Measurements from ENCODE around the gene HSPBAP1. TPM values are rescaled to one million over a fixed set of nuclear protein-coding genes. Genes with fewer than 3 reads are reported as not detected.

Gene HSPBAP1
- total and polyA plus RNA-seq, 2 of the 13 experiments (the other 11 are each of a cell fraction or from before 2014, with no cell fraction given) = 4.2 to 5.1 TPM

DNA sequence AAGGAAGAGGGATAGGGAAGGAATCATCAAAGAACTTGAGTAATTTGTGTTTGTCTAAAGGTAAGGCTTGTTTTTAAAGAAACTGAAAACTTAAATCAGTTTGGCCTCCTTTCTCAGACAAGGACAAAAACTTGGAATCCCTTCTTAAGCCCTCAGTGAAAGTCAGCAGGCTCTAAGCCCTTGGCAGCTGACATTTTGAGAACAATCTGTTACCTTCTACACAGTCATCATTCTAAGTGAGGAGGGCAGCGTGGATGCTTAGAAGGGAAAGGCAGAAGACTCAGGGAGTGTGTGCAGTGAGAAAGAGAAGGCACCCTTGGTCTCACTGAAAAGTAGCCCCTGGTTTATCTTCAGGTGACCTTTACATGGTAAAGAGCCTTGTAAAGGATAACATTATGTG is 10.8 kb downstream of the HSPBAP1 start:
- no peak for ATAC-seq
- Histone ChIP-seq H3K79me2 (ENCODE audit: insufficient read depth, low read length) (no peaks in the 10 kb centered on the region), H3K4me2 (ENCODE audit: low read depth, low read length) (no peak overlapping the region), H3K9ac (ENCODE audit: insufficient read depth, low read depth, low read length) (no peak overlapping the region), H4K20me1 (ENCODE audit: insufficient read depth, low read length) (no peaks in the 10 kb centered on the region), H3K27ac (ENCODE audit: extremely low read length, insufficient read depth, low read length) (no peak overlapping the region), H3K27me3 (ENCODE audit: control insufficient read depth in 1 of 2, insufficient read depth in 2 of 2, low read length in 2 of 2) (no peaks in the 10 kb centered on the region), H3K4me1 (ENCODE audit: insufficient read depth, low read length) (peaks cover 18% of the 10 kb centered on the region), H3K9me3 (ENCODE audit: low read length) (no peaks in the 10 kb centered on the region), H3K36me3 (replicated peaks in 1 of 2; ENCODE audit: control insufficient read depth in 1 of 2, insufficient read depth in 2 of 2, low read length in 2 of 2) (no peaks in the 10 kb centered on the region; a peak in 1 of 5 replicates), H3K4me3 (replicated peaks in 1 of 3; ENCODE audit: insufficient read depth in 1 of 3, low read depth in 2 of 3, low read length in 3 of 3) (no peak overlapping the region), H2AFZ (ENCODE audit: low read length) (no peak overlapping the region)
- no peak for TF ChIP-seq MIER2 (CRISPR knock-in tag; IDR thresholded peaks at IDR 0.05)
- TF ChIP-seq, protein P1, sequence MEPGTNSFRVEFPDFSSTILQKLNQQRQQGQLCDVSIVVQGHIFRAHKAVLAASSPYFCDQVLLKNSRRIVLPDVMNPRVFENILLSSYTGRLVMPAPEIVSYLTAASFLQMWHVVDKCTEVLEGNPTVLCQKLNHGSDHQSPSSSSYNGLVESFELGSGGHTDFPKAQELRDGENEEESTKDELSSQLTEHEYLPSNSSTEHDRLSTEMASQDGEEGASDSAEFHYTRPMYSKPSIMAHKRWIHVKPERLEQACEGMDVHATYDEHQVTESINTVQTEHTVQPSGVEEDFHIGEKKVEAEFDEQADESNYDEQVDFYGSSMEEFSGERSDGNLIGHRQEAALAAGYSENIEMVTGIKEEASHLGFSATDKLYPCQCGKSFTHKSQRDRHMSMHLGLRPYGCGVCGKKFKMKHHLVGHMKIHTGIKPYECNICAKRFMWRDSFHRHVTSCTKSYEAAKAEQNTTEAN (CRISPR knock-in tag; conservative IDR thresholded peaks at IDR 0.05) = no peak
- no peak for TF ChIP-seq ZNF713 (CRISPR knock-in tag; IDR thresholded peaks at IDR 0.05)
- TF ChIP-seq, protein P2, sequence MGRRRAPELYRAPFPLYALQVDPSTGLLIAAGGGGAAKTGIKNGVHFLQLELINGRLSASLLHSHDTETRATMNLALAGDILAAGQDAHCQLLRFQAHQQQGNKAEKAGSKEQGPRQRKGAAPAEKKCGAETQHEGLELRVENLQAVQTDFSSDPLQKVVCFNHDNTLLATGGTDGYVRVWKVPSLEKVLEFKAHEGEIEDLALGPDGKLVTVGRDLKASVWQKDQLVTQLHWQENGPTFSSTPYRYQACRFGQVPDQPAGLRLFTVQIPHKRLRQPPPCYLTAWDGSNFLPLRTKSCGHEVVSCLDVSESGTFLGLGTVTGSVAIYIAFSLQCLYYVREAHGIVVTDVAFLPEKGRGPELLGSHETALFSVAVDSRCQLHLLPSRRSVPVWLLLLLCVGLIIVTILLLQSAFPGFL (CRISPR knock-in tag; IDR thresholded peaks at IDR 0.05) = no peak
- no peak for TF ChIP-seq GABPA (IDR thresholded peaks at IDR 0.05; ENCODE audit: low read depth, low read length)
- TF ChIP-seq GABPA (CRISPR knock-in tag; IDR thresholded peaks at IDR 0.05; ENCODE audit: low read depth) = no peak
- TF ChIP-seq HOXD1 (CRISPR knock-in tag; IDR thresholded peaks at IDR 0.05) = no peak
- TF ChIP-seq ZMYM3 (CRISPR knock-in tag; IDR thresholded peaks at IDR 0.05) = no peak
- no peak for TF ChIP-seq ZNF24 (IDR thresholded peaks at IDR 0.05)
- TF ChIP-seq CEBPB (IDR thresholded peaks at IDR 0.05; ENCODE audit: borderline replicate concordance, low read depth, low read length) = no peak
- no peak for TF ChIP-seq POGZ (CRISPR knock-in tag; IDR thresholded peaks at IDR 0.05)
- TF ChIP-seq, protein P3, sequence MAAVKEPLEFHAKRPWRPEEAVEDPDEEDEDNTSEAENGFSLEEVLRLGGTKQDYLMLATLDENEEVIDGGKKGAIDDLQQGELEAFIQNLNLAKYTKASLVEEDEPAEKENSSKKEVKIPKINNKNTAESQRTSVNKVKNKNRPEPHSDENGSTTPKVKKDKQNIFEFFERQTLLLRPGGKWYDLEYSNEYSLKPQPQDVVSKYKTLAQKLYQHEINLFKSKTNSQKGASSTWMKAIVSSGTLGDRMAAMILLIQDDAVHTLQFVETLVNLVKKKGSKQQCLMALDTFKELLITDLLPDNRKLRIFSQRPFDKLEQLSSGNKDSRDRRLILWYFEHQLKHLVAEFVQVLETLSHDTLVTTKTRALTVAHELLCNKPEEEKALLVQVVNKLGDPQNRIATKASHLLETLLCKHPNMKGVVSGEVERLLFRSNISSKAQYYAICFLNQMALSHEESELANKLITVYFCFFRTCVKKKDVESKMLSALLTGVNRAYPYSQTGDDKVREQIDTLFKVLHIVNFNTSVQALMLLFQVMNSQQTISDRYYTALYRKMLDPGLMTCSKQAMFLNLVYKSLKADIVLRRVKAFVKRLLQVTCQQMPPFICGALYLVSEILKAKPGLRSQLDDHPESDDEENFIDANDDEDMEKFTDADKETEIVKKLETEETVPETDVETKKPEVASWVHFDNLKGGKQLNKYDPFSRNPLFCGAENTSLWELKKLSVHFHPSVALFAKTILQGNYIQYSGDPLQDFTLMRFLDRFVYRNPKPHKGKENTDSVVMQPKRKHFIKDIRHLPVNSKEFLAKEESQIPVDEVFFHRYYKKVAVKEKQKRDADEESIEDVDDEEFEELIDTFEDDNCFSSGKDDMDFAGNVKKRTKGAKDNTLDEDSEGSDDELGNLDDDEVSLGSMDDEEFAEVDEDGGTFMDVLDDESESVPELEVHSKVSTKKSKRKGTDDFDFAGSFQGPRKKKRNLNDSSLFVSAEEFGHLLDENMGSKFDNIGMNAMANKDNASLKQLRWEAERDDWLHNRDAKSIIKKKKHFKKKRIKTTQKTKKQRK (IDR thresholded peaks at IDR 0.05; ENCODE audit: low read length) = no peak
- TF ChIP-seq RFX5 (IDR thresholded peaks at IDR 0.05; ENCODE audit: low read depth, low read length) = no peak
- TF ChIP-seq, protein P4, sequence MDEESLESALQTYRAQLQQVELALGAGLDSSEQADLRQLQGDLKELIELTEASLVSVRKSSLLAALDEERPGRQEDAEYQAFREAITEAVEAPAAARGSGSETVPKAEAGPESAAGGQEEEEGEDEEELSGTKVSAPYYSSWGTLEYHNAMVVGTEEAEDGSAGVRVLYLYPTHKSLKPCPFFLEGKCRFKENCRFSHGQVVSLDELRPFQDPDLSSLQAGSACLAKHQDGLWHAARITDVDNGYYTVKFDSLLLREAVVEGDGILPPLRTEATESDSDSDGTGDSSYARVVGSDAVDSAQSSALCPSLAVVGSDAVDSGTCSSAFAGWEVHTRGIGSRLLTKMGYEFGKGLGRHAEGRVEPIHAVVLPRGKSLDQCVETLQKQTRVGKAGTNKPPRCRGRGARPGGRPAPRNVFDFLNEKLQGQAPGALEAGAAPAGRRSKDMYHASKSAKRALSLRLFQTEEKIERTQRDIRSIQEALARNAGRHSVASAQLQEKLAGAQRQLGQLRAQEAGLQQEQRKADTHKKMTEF (CRISPR knock-in tag; IDR thresholded peaks at IDR 0.05) = no peak
- TF ChIP-seq, protein P5, sequence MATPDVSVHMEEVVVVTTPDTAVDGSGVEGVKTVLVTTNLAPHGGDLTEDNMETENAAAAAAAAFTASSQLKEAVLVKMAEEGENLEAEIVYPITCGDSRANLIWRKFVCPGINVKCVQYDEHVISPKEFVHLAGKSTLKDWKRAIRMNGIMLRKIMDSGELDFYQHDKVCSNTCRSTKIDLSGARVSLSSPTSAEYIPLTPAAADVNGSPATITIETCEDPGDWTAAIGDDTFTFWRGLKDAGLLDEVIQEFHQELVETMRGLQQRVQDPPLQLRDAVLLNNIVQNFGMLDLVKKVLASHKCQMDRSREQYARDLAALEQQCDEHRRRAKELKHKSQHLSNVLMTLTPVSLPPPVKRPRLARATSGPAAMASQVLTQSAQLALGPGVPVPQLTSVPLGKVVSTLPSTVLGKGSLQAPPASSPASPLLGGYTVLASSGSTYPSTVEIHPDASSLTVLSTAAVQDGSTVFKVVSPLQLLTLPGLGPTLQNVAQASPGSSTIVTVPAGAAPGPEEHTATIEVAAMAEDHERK (CRISPR knock-in tag; IDR thresholded peaks at IDR 0.05; ENCODE audit: low read depth) = no peak
- TF ChIP-seq ZBTB42 (CRISPR knock-in tag; IDR thresholded peaks at IDR 0.05) = no peak
- no peak for TF ChIP-seq ZNF367 (CRISPR knock-in tag; IDR thresholded peaks at IDR 0.05; ENCODE audit: borderline replicate concordance)
- TF ChIP-seq HMG20B (CRISPR knock-in tag; conservative IDR thresholded peaks at IDR 0.05) = no peak
- no peak for TF ChIP-seq IKZF1 (IDR thresholded peaks at IDR 0.05)
- no peak for TF ChIP-seq FOXO1 (CRISPR knock-in tag; IDR thresholded peaks at IDR 0.05)
- no peak for FAIRE-seq
- no peak for DNase-seq (ENCODE audit: low spot score)
- WGBS (ENCODE audit: low lambda C conversion rate) = 94% methylated on average over 1 of the region's 1 CpG
- ChIA-PET POLR2A (no interaction called here), CTCF (ENCODE audit: low intra/inter-chr PET ratio, low total read pairs) (no interaction called here)
- intact Hi-C loops (cut with micrococcal nuclease; ENCODE audit: unreplicated experiment) = no loop called here
- in situ Hi-C loops (cut with HindIII; ENCODE audit: extremely low pct_ligation_motif_present, low pct_unique_long_range_greater_than_20kb) = no loop called here
- no TSS peak for BruUV-seq (replicated peaks)

Measured in HepG2 (cell line).